GM18907 (cell line): ENCODE data around the gene SMG6.
"Not testable (repeated sequence)": the region's sequence is repeated elsewhere in the genome, so short reads cannot be mapped to it uniquely, and the experiment has no call there.

ENCODE experiments used
- ATAC-seq: cut with Tn5 transposase; IDR thresholded peaks from one replicate; pipeline ENCODE4 v1.9.1; 2021; ENCODE audit warnings: mild to moderate bottlenecking, moderate library complexity; ENCODE audit not compliant: unreplicated experiment

Gene SMG6

DNA sequence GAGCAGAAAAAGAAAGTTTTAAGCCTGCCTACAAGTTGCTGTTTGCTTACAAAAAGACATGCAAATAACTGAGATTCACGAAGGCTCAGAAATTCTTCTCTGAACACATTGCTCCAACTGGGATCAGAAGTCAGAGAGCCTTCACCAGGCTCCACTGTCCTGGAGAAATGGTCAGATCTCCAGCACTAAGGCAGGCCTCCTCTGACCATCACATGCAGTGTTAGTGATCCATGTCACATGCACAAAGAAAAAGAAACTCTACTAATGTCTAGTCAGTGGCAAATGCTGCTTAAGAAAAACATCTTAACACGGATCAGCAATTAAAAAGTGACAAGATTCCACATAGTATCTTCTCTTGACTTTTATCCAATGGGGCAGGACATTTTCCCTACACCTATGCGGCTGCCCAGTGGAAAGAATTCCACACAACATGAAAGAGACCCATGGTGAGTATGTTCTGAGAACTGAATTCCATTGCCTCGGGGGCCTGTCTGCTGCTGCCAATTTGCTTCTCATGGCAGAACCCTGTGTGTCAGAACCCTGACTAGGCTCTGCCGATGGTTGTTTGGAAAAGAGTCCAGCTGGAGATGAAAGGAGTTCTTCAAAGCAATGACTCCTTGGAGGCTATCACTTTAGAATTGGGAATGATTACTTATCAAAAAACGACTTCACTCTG lies 152.1 kb downstream of the SMG6 start:
- ATAC-seq, result no peak

DNA sequence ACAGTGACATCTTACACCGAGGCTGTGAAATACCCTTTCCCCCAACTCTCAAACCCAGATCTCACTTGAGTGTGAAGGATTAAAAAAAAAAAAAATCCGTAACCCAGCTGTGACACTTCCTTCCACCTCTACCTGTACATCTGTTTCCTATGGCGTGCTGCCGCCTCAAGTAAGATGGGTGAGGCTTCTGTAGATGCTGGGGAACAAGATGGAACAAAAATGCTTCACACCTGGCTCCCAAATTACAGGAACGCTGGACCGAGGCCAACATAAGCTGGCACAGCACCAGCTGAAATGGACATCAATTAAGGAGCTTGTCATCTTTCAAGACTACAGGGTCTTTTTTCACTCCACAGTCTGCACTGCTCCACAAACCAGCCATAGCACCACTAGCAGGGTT lies 152.8 kb downstream of the SMG6 start:
- ATAC-seq, result no peak

DNA sequence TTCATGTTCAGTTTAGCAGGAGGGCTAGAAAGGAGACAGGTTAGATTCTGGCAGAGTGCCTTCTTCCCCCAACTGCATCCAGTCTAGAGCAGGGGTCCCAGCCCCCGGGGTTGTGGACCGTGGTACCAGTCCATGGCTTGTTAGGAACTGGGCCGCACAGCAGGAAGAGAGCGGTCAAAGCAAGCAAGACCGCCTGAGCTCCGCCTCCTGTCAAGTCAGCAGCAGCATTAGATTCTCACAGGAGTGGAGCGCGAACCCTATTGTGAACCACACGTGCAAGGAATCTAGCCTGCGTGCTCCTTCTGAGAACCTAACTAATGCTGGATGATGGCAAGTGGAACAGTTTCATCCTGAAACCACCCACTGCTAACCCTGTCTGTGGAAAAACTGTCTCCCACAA lies 153.7 kb downstream of the SMG6 start:
- ATAC-seq, result no peak

DNA sequence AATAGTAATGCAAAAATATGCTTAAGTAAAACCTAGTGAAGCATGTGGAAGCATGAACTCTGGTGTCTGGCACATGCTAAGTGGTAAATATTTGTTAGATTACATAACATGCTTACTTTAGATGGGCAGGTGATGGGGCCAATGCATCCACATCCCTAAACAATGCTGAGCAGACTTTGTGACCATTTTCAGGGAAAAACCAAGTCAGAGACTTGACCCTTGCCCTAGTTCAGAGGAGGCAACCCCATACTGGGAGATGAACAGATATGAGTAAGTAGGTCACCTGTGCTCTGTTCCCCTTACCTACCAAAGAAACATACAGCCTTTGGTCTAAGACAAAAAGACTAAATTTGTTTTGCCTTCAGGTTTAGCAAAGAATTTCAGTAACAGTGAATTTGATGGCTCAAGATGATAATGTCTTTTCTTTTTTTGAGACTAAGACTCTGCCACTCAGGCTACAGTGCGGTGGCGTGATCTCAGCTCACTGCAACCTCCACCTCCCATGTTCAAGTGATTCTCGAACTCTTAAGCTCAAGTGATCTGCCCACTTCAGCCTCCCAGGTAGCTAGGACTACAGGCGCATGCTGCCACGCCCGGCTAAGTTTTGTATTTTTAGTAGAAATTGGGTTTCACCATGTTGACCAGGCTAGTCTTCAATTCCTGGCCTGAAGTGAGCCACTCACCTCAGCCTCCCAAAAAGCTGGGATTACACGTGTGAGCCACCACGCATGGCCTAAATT lies 157.3 kb downstream of the SMG6 start:
- ATAC-seq, result no peak

DNA sequence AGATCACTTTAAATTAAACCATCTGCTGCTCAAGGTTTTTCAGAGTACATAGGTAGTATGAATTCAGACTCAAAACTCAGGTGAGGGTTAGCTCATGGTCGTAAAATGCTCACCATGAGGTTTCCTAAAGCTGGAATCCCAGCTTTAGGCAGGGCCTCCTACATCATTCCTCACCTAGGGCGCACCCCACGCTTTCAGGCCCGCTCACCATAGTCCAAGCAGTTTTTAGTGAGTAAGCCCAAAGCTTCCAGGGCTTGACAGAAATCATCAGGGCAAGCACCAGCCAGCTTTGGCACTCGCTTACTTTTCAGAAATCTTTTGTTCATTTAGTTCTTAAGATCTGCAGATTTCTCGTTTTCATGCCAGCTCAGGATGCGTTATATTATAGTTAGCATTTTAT lies 158.9 kb downstream of the SMG6 start:
- no peak for ATAC-seq

DNA sequence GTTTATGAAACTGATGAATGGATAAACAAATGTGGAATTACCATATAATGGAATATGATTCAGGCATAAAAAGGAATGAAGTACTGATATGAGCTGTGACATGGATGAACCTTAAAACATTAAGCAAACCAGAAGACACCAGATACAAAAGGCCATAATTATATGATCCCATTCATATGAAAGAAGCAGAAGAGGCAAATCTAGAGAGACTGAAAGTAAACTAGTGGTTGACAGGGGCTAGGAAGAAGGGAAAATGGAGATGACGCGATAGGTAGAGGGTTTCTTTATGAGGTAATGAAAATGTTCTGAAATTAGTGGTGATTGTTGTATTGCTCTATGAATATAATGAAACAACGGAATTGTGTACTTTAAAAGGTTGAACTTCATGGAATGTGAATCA lies 160.3 kb downstream of the SMG6 start:
- no peak for ATAC-seq

DNA sequence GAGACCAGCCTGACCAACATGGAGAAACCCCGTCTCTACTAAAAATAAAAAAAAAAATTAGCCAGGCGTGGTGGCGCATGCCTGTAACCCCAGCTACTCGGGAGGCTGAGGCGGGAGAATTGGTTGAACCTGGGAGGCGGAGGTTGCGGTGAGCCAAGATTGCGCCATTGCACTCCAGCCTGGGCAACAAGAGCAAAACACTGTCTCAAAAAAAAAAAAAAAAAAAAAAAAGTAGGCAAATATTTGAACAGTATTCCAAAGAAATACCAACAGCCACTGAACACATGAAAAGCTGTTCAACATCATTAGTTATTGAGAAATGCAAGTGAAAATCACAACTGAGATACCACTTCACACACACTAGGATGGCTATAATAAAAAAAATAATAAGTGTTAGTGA lies 160.9 kb downstream of the SMG6 start:
- ATAC-seq, result not testable (repeated sequence)

DNA sequence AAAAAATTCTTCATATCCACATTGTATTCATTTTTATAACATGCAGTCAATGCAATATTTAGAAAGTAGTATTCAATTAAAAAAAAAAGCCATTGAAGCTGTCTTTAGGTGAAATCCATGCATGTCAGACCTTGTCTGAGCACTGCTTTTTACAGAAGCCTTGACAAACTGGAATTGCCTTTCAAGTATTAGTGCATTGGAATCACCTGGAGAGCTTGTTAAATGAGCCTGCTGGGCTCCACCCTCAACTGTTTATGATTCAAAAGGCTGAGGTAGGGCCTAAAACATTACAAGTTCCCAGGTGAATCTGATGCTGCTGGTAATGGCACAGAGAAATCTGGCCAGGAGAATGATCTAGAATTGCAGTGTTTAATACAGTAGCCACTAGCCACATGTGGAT lies 162.9 kb downstream of the SMG6 start:
- ATAC-seq, result no peak

DNA sequence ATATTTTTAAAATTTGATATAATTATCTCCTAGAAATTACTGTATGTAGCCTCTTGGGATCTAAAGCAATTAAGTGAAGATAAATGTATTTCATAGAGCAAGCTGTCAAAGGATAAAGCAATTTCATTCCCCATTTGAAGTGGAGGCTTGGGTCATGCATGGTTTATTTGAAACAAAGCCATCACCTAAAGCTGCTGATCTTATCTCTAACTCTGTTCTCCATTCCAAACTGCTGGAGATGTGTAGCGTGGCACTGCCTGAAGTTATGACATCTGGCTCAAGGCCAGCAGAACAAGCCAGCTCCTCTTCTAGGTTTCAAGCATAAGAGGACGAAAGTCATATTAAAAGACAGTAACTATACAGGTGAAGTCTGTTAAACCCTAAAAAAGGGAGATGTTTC lies 164.8 kb downstream of the SMG6 start:
- peak; percentile 26 for ATAC-seq

DNA sequence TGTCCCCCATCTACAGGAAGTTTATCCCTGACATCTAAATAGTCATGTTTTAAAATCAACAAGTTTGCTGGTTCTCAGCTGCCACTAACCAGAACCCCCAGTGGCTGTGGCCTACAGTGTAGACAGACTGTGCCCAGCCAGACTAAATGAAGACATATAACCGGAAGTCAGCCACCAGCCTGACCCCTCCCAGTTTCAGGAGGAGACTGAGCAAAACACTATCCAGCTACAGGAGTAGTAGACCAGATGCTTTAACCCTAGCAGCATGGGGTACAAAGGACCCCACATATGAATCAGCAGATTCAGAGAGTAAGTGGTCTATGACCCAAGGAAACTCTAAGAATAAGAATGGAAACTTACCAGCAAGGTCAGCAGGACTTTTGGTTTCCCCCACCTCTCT lies 165.3 kb downstream of the SMG6 start:
- peak; percentile 73 for ATAC-seq

DNA sequence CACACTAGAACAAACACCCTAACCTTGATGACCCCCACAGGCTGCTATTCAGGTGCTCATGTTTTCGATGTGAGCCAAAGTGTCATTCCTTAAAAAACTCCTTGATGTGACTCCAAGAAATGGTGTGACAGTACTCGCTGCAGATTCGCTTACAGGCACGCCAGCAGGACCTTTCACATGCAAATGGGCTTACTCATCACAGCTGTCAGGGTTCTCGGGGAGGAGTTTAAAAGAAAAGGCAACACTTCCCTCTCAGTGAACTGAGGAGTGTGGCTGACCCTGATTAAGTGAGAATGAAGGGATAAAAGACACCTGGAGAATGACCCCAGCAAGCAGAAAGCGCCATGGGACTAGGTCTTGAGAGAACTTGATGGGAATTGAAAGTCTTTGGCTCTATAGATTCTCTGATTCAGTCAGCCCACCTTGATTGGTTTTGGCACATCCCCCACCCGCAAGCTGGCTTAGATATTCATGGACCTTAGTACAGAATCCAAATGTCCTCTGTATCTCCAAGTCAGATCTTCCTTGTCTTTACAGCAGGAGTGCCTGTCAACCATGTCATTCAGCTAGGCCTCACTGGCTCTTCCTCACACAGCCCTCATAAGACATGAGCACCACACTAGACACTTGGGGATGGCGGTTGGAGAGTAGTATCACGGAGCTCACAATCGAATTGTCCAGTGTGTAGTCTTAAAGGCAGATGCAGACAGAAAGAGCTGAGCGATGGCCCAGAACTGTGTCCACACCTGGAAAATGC lies 166.1 kb downstream of the SMG6 start:
- ATAC-seq, result peak; percentile 45

DNA sequence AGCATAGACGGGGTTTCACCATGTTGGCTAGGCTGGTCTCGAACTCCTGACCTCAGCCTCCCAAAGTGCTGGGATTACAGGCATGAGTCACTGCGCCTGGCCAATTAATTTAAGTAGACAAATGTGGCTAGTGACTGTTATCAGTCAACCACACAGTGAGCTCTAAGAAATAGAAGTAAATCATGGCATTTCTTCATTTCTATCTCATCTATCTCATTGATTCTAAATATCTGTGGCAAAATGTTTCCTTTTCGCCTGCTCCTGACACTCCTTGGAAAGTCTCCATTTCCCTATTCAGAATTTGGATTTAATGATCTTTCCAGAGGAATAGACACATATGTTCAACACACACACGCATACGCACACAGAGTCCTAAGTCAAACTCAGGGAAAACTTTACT lies 167.3 kb downstream of the SMG6 start:
- no peak for ATAC-seq

DNA sequence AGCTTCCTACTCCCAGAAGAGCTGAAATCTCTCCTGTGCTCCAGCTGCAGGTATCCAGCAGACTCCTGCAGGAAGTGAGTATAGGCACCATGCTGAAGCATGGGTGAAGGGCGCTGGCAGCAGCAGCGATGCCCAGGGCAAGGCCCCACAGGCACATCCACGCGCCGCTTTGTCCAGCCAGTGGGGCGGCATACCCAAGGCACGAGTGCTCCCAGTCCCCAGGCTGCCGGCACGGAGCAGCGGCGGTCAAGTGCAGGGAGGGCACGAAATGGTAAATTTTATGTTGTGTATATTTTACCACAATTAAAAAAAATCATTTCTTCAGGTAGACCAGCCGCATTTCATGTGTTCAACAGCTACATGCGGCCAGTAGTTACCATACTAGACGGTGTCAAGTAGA lies 175.6 kb downstream of the SMG6 start:
- ATAC-seq, result no peak

DNA sequence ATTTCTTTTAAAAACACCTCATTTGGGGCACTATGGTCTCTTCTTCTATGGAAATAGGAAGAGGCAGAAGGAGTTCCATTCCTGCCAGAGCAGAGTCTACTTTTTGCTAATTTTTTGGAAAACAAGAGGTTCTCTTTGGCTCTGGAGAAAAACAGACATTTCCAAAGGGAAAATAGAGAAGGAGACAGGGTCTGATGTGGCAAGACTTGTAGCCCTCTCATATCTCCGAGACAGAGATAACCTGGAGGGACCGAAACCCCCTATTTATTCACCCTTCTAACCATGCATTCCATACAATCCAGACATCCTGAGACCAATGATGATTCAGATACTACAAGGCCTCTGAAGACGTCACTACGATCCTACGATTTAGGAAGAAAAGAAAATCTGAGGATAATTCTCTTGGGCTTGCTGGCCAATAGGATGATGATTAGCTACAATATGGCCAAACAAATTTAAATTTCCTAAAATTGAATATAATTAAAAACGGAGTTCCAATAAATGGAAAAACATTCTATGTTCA lies 178.5 kb downstream of the SMG6 start:
- ATAC-seq, result no peak

DNA sequence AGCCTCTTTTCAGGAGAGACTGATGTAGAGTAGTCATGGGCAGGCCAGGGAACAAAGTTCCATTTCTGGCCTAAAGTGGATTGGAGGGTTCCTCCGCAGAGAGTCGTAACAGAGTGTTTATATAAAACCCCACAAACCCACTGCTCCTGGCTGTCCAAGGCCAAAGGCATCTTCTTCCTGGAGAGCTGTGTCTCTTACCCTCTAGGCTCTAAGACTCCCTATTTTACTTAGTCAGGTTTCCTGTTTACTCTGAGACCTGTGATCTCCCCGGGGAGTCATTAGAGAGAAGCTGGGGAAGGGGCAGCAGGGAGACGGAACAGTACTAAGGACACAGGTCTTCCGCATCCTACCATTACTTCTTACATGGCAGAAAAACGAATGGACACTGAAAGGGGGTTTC lies 179.2 kb downstream of the SMG6 start:
- no peak for ATAC-seq

DNA sequence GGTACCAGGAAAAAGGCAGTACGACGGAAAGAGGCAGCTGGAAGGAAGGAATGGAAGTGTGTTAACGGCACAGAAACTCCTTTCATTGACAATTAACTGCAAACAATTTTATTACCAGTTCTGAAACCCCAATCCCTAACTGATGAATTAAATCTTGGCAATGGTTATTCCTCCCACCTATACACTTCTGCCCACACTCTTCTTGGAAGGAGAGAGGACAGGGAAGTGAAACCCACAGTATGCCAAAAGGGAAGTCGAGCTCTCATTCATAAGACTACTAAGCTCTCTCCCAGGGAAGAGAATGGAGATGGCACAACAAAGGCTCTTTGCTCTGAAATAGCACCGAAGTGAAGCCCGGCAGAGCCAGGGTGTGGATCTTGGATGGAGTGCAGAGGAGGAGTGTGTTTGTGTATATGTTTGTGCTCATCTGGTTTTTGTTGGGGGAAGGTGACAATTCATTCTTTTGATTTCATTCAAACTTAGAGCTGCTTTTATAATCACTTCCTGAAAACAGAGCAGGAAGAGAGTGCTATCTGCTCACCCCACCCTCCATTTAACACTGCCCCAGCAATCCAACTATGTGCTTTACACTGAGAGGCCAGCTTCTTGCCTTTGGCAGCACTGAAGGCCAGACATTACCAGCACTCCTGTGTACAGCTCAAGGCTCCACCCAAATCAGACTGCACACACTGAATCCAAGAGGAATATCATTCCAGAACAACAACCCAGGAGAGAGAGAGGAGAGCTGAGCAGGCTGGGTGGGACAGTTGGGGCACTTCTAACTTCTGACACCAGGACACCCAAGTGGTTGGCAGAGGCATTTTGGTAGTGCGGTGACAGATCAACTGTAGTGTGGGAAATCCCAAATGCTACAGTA lies 180.0 kb downstream of the SMG6 start:
- ATAC-seq, result no peak

DNA sequence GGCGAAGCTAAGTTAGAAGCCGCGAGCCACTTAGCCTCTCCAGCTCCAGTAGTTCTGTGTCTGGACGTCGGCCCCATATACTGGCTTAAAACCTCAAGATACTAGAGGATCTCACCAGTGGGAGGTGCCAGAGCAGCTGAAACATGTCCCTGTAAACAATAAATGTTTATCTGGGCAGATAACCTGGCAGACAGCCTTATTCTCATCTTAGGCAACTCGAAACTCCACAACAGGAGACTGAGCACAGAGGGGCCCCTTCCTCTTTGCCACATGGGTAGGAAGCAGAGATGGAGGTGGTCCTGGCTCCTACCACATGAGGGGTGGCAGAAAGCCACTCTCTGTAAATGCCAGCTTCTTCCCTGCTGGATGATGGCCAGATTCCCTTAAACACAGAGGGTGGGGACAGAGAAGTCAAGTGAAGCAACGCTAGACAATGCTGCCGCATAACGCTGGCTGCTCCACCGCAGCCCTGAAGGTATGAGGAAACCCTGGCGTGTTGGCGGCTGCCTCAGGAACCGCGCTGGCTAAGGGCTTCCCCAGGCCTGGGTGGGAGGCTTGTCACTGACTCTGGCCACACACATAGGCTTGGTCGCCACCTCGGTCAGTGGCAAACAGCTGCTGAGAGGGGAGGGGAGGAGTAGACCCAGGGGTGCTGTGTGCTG lies 180.8 kb downstream of the SMG6 start:
- no peak for ATAC-seq

DNA sequence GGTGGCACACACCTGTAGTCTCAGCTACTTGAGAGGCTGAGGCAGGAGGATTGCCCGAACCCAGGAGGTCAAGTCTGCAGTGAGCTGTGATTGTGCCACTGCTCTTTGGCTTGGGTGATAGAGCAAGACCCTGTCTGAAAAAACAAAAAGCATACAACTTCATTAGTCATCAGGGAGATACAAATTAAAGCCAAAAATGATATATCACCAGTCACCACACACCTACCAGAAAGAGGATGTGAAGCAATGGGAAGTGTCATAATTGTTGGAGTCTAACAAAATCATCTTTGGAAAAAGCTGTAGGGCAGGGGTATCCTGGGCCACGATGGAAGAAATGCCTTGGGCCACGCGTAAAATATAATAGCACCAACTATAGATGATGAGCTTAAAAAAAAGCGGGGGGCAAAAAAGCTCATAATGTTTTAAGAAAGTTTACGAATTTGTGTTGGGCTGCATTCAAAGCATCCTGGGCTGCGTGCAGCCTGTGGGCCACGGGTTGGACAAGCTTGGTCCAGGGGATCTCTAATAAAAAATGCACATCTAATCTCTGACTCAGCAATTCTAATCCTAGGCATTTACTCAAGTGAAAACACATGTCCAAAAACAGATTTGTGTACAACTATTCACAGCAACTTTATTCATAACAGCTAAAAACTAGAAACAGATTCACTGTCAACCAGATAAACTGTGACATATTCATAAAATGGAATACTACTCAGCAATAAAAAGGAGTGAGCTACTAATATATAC lies 182.8 kb downstream of the SMG6 start:
- no peak for ATAC-seq

DNA sequence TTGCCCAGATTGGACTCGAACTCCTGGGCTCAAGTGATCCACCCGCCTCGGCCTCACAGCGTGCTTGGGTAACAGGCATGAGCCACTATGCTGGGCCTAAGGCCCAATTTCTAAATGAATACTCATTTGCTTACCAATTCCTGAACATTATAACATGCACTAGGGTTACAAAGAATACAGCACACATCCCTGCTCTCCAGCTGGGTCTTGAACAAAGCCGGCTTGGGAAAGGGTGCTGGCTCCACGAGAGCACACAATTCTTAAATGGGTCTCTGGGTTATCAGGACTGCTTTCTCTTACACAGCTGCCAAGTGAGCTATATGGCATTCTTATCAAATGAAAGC lies 190.3 kb downstream of the SMG6 start:
- no peak for ATAC-seq

DNA sequence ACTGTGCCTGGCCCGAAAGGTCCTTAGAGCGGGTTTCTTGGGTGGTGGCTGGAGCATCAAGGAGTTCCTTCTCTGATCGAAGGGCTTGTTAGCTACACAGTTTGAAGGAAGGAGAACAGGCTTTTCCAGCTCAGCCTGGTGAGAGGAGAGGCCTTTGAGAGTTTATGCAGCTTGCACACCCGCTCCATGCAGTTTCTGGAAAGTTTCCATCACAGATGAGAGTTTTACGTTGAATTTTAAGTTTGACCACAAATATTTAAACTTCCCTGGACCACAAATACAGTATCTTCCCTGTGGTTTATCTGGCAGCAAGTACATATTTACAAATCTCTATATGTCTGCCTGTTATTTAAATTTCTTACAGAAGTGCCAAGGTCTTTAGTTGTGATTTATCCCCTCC lies 191.9 kb downstream of the SMG6 start:
- no peak for ATAC-seq
